Measurements from ENCODE around the gene PIK3C3. TPM values are rescaled to one million over a fixed set of nuclear protein-coding genes. Genes with fewer than 3 reads are reported as not detected.

Gene PIK3C3
- total and polyA plus RNA-seq, 9 of the 15 experiments (the other 6 are each of a cell fraction or from before 2014, with no cell fraction given), result 27.0 to 101 (median 42.9) TPM

DNA sequence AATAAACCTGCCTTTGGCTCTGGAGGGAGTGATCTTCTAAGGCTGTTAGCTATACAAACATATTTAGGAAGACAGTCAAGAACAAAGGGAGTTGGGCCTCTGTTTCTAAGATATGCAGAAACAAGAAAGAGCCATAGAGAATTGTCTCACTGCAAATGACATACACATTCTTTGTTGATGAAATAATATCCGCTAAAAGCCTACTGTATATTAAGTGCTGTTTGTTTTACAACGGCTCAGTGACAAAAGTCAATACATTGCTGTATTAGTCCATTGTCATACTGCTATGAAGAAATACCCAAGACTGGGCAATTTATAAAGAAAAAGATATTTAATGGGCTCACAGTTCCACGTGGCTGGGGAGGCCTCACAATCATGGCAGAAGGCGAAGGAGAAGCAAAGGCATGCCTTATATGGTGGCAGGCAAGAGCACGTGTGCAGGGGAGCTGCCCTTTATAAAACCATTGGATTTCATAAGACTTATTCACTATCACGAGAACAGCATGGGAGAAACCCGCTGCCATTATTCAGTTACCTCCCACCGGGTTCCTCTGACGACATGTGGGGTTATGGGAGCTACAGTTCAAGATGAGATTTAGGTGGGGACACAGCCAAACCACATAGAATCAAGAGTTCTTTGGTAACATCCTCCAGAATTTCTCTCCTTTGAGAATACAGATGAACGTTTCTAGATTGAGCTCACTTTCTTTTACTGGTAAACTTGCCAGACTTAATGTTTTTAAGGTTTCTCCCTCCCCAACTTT, 157.8 kb downstream of the PIK3C3 start:
- ATAC-seq, result no peak
- Histone ChIP-seq H3K36me3 (ENCODE audit: control insufficient read depth, insufficient read depth, low read length) (no peaks in the 10 kb centered on the region), H3K4me2 (ENCODE audit: insufficient read depth, low read length) (no peak overlapping the region), H3K4me1 (replicated peaks in 1 of 2; ENCODE audit: control insufficient read depth in 2 of 2, insufficient read depth in 2 of 2, low read length in 2 of 2) (0 out of 5 replicates have a peak, but pooled peaks cover 0 to 3% of the 10 kb centered on the region in 2 experiments), H3K27me3 (ENCODE audit: control insufficient read depth in 2 of 2, insufficient read depth in 2 of 2, low read length in 2 of 2) (no peaks in the 10 kb centered on the region), H3K27ac (ENCODE audit: extremely low read depth, low read depth, low read length) (no peak overlapping the region), H4K20me1 (replicated peaks; ENCODE audit: control insufficient read depth, insufficient read depth, low read length) (no peaks in the 10 kb centered on the region), H2AFZ (ENCODE audit: low read depth, low read length) (no peak overlapping the region), H3K9ac (ENCODE audit: insufficient read depth in 1 of 2, low read depth in 2 of 2, low read length in 2 of 2) (no peak overlapping the region), H3K4me3 (no peak overlapping the region), H3K9me3 (replicated peaks; ENCODE audit: control insufficient read depth, insufficient read depth, low read depth, low read length) (no peaks in the 10 kb centered on the region), H3K9me1 (ENCODE audit: control insufficient read depth, insufficient read depth, low read length) (no peaks in the 10 kb centered on the region), H3K79me2 (ENCODE audit: control insufficient read depth, insufficient read depth, low read length) (no peaks in the 10 kb centered on the region)
- ChIA-PET POLR2A (no interaction called here), CTCF (ENCODE audit: low intra/inter-chr PET ratio) (no interaction called here)
- FAIRE-seq, result no peak
- WGBS (ENCODE audit: insufficient coverage, low coverage, missing lambda C conversion rate), result 8% methylated on average over 10 of the region's 10 CpGs
- intact Hi-C loops (cut with micrococcal nuclease) (no loop called here), in situ Hi-C loops (cut with MboI) (loop anchor here (25.0 kb wide), 1 partner anchor 1449 kb away; no protein-coding TSS in a partner anchor)
- DNase-seq (ENCODE audit: extremely low read depth in 1 of 4, low spot score in 3 of 4), result no peak
- TF ChIP-seq DPF2 (IDR thresholded peaks at IDR 0.05) (no peak), DIDO1 (tag; IDR thresholded peaks at IDR 0.05; ENCODE audit: low read depth) (no peak)
- TF ChIP-seq, protein P1, sequence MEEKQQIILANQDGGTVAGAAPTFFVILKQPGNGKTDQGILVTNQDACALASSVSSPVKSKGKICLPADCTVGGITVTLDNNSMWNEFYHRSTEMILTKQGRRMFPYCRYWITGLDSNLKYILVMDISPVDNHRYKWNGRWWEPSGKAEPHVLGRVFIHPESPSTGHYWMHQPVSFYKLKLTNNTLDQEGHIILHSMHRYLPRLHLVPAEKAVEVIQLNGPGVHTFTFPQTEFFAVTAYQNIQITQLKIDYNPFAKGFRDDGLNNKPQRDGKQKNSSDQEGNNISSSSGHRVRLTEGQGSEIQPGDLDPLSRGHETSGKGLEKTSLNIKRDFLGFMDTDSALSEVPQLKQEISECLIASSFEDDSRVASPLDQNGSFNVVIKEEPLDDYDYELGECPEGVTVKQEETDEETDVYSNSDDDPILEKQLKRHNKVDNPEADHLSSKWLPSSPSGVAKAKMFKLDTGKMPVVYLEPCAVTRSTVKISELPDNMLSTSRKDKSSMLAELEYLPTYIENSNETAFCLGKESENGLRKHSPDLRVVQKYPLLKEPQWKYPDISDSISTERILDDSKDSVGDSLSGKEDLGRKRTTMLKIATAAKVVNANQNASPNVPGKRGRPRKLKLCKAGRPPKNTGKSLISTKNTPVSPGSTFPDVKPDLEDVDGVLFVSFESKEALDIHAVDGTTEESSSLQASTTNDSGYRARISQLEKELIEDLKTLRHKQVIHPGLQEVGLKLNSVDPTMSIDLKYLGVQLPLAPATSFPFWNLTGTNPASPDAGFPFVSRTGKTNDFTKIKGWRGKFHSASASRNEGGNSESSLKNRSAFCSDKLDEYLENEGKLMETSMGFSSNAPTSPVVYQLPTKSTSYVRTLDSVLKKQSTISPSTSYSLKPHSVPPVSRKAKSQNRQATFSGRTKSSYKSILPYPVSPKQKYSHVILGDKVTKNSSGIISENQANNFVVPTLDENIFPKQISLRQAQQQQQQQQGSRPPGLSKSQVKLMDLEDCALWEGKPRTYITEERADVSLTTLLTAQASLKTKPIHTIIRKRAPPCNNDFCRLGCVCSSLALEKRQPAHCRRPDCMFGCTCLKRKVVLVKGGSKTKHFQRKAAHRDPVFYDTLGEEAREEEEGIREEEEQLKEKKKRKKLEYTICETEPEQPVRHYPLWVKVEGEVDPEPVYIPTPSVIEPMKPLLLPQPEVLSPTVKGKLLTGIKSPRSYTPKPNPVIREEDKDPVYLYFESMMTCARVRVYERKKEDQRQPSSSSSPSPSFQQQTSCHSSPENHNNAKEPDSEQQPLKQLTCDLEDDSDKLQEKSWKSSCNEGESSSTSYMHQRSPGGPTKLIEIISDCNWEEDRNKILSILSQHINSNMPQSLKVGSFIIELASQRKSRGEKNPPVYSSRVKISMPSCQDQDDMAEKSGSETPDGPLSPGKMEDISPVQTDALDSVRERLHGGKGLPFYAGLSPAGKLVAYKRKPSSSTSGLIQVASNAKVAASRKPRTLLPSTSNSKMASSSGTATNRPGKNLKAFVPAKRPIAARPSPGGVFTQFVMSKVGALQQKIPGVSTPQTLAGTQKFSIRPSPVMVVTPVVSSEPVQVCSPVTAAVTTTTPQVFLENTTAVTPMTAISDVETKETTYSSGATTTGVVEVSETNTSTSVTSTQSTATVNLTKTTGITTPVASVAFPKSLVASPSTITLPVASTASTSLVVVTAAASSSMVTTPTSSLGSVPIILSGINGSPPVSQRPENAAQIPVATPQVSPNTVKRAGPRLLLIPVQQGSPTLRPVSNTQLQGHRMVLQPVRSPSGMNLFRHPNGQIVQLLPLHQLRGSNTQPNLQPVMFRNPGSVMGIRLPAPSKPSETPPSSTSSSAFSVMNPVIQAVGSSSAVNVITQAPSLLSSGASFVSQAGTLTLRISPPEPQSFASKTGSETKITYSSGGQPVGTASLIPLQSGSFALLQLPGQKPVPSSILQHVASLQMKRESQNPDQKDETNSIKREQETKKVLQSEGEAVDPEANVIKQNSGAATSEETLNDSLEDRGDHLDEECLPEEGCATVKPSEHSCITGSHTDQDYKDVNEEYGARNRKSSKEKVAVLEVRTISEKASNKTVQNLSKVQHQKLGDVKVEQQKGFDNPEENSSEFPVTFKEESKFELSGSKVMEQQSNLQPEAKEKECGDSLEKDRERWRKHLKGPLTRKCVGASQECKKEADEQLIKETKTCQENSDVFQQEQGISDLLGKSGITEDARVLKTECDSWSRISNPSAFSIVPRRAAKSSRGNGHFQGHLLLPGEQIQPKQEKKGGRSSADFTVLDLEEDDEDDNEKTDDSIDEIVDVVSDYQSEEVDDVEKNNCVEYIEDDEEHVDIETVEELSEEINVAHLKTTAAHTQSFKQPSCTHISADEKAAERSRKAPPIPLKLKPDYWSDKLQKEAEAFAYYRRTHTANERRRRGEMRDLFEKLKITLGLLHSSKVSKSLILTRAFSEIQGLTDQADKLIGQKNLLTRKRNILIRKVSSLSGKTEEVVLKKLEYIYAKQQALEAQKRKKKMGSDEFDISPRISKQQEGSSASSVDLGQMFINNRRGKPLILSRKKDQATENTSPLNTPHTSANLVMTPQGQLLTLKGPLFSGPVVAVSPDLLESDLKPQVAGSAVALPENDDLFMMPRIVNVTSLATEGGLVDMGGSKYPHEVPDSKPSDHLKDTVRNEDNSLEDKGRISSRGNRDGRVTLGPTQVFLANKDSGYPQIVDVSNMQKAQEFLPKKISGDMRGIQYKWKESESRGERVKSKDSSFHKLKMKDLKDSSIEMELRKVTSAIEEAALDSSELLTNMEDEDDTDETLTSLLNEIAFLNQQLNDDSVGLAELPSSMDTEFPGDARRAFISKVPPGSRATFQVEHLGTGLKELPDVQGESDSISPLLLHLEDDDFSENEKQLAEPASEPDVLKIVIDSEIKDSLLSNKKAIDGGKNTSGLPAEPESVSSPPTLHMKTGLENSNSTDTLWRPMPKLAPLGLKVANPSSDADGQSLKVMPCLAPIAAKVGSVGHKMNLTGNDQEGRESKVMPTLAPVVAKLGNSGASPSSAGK (IDR thresholded peaks at IDR 0.05), result 0 out of 2 replicates have a peak, but pooled peaks have one; percentile 16
- BruUV-seq (replicated peaks), result no TSS peak
